Activated T-cell treated with anti-CD3 and anti-CD28 coated beads for 4 hours (primary cell): ENCODE results near the gene LRFN4.

Source experiments
- DNase-seq: peaks from one replicate; pipeline ENCODE4 v3.0.0-alpha.2; 2020

Gene LRFN4

GRCh38 chr11:66845876-66846212 lies 11.0 kb upstream of the LRFN4 start:
- no peak for DNase-seq

GRCh38 chr11:66846671-66847091 lies 10.2 kb upstream of the LRFN4 start:
- no peak for DNase-seq

GRCh38 chr11:66847461-66848232 lies 9.2 kb upstream of the LRFN4 start:
- no peak for DNase-seq

- no peak for DNase-seq
Measured at GRCh38 chr11:66848671-66849500, 8.0 kb upstream of the LRFN4 start.

- no peak for DNase-seq
Measured at GRCh38 chr11:66849501-66850234, 7.2 kb upstream of the LRFN4 start.

GRCh38 chr11:66850235-66850587 lies 6.7 kb upstream of the LRFN4 start:
- DNase-seq: no peak

GRCh38 chr11:66850588-66851238 lies 6.2 kb upstream of the LRFN4 start:
- DNase-seq: no peak

GRCh38 chr11:66851239-66851596 lies 5.6 kb upstream of the LRFN4 start:
- no peak for DNase-seq

- DNase-seq: no peak
Measured at GRCh38 chr11:66851698-66852465, 5.0 kb upstream of the LRFN4 start.

GRCh38 chr11:66852466-66853241 lies 4.2 kb upstream of the LRFN4 start:
- no peak for DNase-seq

GRCh38 chr11:66853242-66854229 lies 3.3 kb upstream of the LRFN4 start:
- no peak for DNase-seq

- no peak for DNase-seq
Measured at GRCh38 chr11:66854231-66854661, 2.6 kb upstream of the LRFN4 start.

GRCh38 chr11:66854729-66855211 lies 2.1 kb upstream of the LRFN4 start:
- no peak for DNase-seq

GRCh38 chr11:66855574-66856495 lies 1.0 kb upstream of the LRFN4 start:
- DNase-seq: no peak

GRCh38 chr11:66857234-66857926 lies 516 bp downstream of the LRFN4 start:
- DNase-seq: no peak

- DNase-seq: no peak
Measured at GRCh38 chr11:66857927-66858185, 992 bp downstream of the LRFN4 start.

GRCh38 chr11:66858186-66858938 lies 1.5 kb downstream of the LRFN4 start:
- DNase-seq: no peak
